GM15510 (cell line): ENCODE results near the gene FXYD4.

Source experiments
- POLR2A ChIP-seq: IDR thresholded peaks from 3 replicates; pipeline ENCODE4 v1.6.1; 2011; ENCODE audit warnings: borderline replicate concordance; ENCODE audit not compliant: insufficient read length; ENCODE audit errors: extremely low read depth

The FXYD4 gene

DNA sequence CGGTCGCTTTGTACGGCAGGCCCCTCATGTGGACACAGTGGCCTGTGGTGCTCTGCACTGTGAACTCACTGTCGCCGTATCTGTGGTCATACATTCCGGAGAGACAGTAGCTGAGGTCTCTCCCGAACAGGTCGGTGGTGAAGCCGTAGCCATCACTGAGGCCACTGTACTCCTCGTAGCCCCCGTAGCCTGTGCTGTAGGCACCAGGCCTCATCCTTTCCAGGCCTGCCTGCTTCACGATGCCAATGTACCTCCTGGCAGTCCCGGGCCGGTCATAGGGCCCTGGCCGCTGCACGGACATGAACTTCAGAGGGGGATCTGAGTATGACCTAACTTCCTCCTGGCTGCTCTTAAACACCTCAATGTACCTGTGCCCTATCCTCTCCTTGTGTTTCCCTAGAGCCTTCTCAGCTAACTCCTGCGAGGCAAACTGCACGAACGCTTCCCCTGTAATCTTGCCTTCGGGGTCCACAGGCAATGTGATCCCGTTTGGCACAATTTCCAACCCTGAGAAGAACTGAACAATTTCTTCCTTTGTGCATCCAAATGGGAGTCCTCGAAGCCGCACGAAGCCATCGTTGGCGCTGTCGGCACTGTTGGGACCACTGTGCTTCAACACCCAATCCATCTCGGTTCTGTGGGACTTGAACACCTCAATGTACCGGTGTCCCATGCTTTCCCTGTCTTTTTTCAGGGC is 15.7 kb downstream of the FXYD4 start:
- TF ChIP-seq POLR2A, result no peak

DNA sequence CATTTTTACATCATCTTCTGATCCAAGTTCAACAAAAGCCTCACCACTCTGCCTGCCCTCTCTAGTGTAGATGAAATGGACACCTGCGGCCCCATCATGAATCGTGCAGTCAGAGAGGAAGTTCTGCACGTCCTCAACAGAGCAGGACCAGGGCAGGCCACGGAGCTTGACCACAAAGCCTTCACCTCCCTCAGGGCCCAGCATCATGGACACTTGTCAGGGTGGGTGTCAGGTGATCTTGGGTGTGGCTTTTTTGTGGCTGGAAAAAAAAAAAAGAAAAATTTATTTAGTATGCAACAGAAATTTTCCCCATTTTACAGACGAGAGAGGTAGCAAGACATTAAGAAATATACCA is 16.2 kb downstream of the FXYD4 start:
- no peak for TF ChIP-seq POLR2A

- TF ChIP-seq POLR2A, result no peak
Measured at GRCh38 chr10:43389867-43390266, 18.4 kb downstream of the FXYD4 start.

DNA sequence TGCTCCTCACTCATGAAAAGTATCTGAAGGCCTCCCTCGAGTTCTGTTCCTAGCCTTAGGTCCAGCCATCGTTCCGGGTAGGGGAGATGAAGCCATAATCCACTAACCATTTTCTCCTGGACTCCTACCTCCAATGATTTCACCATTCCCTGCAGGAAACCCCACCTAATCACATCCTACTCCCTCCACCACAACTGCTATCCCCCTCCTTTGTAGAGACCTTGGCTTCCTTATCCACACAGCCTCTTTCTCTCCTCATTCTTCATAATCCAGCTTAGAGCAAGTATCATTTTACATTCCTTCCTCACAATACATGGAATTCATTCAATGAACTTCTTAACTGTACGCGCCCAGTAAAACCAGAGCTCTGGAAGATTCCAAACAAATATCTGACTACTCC is 18.9 kb downstream of the FXYD4 start:
- no peak for TF ChIP-seq POLR2A

- no peak for TF ChIP-seq POLR2A
Measured at GRCh38 chr10:43390759-43391158, 19.3 kb downstream of the FXYD4 start.

DNA sequence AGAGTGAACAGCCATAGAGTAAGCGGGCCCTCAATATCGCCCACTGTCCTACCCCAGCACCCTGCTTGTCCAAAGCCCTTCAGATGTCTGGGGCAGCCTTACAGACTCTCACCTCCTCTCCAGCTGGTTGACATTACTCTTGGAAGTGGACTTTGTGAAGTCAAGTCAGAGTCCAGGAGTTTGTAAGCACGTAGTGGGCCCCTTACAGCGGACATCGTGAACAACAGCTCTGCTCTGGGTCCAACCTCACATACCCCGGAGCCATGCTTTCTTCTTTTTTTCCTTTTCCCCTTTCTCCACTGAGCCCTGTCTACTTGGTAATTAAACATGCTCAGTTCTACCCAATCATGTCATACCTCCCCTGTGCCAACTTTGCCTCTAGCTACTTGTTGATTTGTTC is 20.1 kb downstream of the FXYD4 start:
- TF ChIP-seq POLR2A, result no peak

DNA sequence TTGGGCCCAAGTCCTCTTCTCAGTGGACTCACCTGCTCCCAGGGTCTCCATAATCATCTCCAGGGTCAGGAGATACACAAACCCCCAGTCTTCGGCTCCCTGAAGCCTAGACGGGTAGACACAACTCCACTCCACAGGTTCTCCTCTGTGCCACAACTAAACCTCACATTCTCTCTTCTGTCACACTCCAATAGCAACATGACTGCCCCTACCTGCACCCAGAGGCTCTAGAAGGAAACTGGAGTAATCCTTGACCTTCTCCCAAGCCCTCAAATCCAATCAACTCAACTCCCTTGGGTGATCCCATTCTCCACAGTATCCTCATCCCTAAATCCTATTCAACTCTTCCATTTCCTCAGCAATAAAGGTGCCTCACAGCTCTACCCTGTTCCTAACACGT is 21.3 kb downstream of the FXYD4 start:
- TF ChIP-seq POLR2A, result no peak

DNA sequence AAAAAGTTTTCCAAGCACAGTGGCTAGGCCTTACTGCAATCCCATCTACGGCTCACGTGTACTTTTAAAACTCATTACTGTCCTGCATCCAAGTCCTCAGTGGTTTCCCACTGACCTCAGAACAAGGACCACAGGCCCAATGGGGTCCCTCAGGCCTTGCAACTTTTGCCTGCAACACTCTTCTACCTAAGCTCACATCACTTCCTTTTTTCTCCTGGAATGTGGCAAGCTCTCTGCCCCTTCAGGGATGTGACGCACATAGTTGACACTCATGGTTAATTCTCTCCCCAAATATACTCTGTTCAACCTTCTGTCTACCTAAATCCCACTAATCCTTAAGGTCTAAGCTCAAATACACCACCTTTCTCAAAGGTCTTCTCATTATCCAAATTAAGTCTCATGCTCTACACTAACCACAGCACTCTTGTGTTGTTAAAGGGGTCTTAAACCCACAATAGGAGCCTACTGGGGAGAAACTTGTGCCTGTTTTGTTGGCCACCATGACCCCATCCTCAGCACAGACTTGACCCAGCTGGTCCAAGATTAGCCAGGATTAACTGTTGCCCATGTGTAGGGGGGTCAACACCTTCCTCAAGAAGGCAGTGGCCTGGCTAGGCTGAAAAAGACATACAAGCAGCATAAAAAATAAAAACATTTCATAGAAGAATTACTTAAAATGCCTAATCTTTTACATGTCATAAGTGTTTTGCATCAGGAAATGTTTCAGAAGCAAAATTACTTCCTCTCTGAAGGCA is 22.3 kb downstream of the FXYD4 start:
- TF ChIP-seq POLR2A, result no peak

DNA sequence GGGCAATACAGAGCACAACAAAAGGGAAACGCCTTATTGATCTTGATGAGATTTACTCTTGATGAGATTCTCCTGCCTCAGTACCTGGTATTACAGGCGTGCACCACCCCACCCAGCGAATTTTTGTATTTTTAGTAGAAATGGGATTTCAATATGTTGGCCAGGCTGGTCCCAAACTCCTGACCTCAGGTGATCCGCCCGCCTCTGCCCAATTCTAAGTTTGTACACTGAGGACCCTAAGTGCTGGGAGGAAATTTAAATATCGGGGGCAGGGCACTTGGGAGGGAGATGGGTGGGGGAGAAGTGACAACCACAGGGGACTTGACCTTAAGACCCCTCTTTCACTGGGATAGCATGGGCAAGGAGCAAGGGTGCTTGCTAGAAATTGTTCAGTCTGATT is 23.4 kb downstream of the FXYD4 start:
- no peak for TF ChIP-seq POLR2A

DNA sequence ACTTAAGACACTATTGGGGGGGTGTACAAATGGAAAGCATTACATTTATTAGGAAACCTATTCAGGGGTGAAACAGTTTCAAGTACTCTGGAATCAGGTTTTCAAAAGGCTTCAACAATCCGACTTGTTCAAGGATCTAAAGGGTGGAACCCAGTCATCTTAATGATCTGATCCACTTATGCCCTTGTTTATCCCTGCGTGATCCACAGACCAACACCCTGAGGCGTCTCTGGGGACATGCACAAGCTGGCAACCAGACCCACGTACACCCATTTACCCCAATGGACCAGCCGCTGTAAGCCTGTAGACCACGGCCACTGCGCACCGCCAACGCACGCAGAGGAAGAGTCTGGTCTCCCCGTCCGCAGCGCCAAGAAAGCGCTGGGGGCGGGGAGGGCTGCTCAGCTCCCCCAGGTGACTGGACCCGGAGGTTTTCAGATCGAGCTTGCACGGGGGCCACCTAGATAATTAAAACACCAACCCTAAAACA is 24.2 kb downstream of the FXYD4 start:
- TF ChIP-seq POLR2A, result no peak

DNA sequence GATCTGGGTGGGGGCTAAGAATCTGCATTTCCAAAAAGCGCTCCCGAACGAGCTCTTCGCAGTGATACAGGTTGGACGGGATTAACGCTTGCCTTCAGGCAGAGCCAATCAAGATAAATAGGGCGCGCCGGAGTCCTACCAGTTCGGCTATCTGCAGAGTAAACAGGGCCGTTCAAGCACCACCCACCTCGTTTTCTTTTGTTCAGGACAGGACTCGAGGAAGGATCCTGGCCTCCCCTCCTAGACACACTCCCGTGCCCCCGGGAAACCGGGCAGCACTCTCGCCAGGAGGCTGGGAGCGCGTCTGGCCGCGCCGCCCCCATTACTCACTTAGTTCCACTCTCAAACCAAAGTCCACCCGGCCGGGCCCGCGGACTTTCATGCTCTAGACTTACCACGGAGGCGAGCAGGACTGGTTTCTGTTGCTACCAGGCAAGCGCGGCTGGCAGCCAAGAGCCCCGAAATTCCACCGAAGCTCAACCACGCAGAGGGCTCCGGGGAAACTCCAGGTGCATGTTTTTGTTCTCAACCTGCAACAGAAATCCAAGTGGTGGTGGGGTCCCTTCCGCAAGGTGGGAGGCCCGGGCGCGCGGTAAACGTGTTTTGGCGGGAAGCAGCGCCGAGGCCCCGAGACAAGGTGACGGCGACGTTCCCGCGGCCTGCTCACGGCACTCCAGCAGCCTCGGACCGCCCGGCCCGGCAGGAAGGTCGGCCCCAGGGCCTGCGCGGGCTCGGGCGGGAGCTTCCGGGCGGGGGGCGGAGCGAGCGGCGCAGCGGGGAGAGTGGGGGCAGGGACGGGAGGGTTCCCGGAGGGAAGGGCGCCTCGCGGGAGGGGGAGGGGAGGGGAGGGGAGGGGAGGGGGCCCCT is 24.9 kb downstream of the FXYD4 start:
- TF ChIP-seq POLR2A, result no peak

DNA sequence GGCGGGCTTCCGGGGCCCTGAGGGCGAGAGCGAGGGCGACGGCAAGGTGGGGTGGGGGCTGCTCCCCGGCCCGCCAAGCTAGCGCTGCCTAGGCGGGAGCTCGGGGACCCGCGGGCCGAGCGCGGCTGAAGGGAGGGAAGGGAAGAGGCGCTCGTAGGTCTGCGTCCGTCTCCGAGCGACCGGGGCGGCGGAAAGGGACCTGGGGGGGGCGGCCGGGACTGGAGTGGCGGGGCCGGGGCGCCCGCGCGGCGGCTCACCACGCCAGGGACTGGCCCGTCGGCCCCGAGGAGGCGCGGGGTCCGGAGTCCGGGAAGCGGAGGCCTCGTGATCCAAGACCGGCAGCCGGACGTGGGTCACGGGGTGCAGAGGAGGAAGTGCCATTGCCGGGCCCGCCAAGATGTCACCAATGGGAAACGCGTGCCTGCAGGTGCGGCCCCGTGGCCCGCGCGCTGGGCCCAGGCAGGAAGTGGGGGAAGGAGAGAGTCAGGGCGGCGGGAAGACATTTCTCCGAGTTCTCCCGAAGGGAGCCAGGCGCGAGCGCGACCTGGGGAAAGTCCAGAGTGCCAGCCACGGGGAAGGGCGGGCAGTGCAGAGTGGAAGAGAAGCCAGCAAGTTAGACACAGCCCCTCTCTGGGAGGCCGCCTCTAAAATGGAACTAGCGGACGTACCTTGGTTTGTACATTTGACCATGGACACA is 25.6 kb downstream of the FXYD4 start:
- peak; percentile 67 for TF ChIP-seq POLR2A

- no peak for TF ChIP-seq POLR2A
Measured at GRCh38 chr10:43398939-43399319, 27.5 kb downstream of the FXYD4 start.

DNA sequence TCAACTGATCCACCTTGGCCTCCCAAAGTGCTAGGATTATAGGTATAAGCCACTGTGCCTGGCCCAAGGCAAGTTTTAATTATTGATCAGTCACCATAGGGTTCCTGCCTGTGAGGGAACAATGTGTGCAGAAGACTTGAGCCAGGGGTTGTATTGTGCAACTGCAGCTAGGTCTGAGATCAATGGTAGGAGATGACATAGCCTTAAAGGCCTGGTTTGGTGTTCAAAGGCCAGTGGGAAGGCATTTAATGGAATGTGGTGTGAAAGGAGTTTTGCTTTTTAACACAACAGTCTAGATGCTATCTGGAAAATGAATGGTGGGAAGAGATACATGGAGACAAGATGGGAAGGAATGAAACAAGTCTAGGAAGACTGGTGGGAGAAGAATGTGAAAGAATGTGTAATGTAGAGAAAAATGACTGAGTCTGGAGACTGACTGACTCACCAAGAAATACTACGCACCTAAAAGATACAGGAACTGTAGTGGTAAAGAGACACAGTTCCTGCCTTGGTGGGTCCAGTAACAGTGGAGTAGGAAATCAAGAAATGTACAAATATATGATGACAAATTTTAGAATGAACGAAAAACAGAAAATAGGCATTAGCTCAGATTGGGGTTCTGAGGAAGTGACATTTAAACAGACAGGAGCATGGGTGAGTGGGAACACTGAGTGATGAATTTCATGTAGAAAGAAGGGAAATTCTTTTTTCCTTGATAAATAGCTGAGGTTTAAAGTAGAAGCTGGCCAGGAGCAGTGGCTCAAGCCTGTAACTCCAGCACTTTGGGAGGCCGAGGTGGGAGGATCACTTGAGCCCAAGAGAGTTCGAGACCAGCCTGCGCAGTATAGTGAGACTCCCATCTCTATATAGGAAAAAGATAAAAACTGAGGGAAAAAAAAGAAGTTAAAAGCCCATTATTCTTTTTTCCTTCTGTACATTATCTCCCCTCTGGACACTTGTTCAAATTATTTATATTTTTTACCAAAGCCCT is 28.2 kb downstream of the FXYD4 start:
- no peak for TF ChIP-seq POLR2A

GRCh38 chr10:43401627-43402026 is 30.2 kb downstream of the FXYD4 start:
- no peak for TF ChIP-seq POLR2A

DNA sequence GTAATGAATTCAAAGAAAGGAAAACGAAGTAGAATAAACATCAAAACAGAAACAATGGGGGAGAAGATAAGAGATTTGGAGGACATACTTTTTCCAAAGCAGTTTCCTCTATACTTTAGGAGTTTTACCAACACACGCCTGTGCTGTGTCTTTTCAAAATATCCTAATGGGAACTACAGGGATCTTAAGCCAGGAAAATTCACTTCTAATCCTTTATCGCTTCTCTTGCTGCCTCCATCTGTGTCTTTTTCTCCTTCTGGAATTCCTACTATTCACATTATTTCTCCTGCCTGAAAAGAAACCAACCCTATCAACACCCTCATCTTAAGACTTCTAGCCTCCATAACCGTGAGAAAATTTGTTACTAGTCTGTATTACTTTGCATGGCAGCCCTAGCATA is 30.7 kb downstream of the FXYD4 start:
- TF ChIP-seq POLR2A, result no peak
